Large intestine (tissue), 3 donors: Measurements from ENCODE around the gene SEC61B. TPM values are rescaled to one million over a fixed set of nuclear protein-coding genes. Genes with fewer than 3 reads are reported as not detected.

Source experiments
- DNase-seq, 2 donors: peaks; one replicate each; pipeline versions ENCODE4 v3.0.0 to v3.0.0-alpha.2; 2013
- H3K27ac ChIP-seq: one replicate; pipeline ENCODE4 v1.5.1; 2013; ENCODE audit warnings: low read length
- H3K27me3 ChIP-seq: 2 replicates; pipeline ENCODE4 v1.6.1; 2013; ENCODE audit warnings: low read length; ENCODE audit not compliant: control insufficient read depth, insufficient read depth
- H3K36me3 ChIP-seq: 2 replicates; pipeline ENCODE4 v1.6.1; 2013; ENCODE audit warnings: low read length; ENCODE audit not compliant: control insufficient read depth, insufficient read depth
- H3K4me1 ChIP-seq: one replicate; pipeline ENCODE4 v1.6.1; 2013; ENCODE audit warnings: low read length; ENCODE audit not compliant: control insufficient read depth, insufficient read depth
- H3K4me3 ChIP-seq: one replicate; pipeline ENCODE4 v1.5.1; 2013; ENCODE audit warnings: low read length
- H3K9me3 ChIP-seq: one replicate; pipeline ENCODE4 v1.6.1; 2013; ENCODE audit warnings: mild to moderate bottlenecking, low read depth, low read length, moderate library complexity; ENCODE audit not compliant: control insufficient read depth
- WGBS: methylation state at CpG from one replicate; pipeline ENCODE4 v1.1.5; 2013; ENCODE audit warnings: low lambda C conversion rate; ENCODE audit not compliant: insufficient coverage; 5-methylcytosine and 5-hydroxymethylcytosine counted together
- polyA plus RNA-seq: library from polyadenylated mRNA; unstranded; fragments of 120-200 nt; gene quantifications from one replicate; pipeline ENCODE4 v1.2.1, GENCODE V29; 2013

SEC61B gene
- polyA plus RNA-seq, 1 donor, result 187 TPM

GRCh38 chr9:99181206-99181605 lies 40.9 kb upstream of the SEC61B start:
- WGBS, result no CpG with 5 or more reads among the region's 2 CpGs
- no peaks in the 10 kb centered on the region for H3K9me3 ChIP-seq
- no peaks in the 10 kb centered on the region for H3K27me3 ChIP-seq
- H3K4me3 ChIP-seq, result no peak overlapping the region
- peaks cover 23% of the 10 kb centered on the region for H3K4me1 ChIP-seq
- no peak for DNase-seq
- H3K36me3 ChIP-seq, result no peaks in the 10 kb centered on the region
- no peak overlapping the region for H3K27ac ChIP-seq

- H3K4me3 ChIP-seq, result no peak overlapping the region
- H3K4me1 ChIP-seq, result peaks cover 23% of the 10 kb centered on the region
- no peak overlapping the region for H3K27ac ChIP-seq
- no peaks in the 10 kb centered on the region for H3K9me3 ChIP-seq
- DNase-seq, result no peak
- no CpG with 5 or more reads among the region's 4 CpGs for WGBS
- no peaks in the 10 kb centered on the region for H3K27me3 ChIP-seq
- no peaks in the 10 kb centered on the region for H3K36me3 ChIP-seq
These were observed 40.5 kb upstream of the SEC61B start for GRCh38 chr9:99181621-99182020.

GRCh38 chr9:99182356-99182755 lies 39.7 kb upstream of the SEC61B start:
- no peak for DNase-seq
- no CpG with 5 or more reads among the region's 3 CpGs for WGBS
- H3K27me3 ChIP-seq, result peaks cover 3% of the 10 kb centered on the region
- H3K4me3 ChIP-seq, result no peak overlapping the region
- no peaks in the 10 kb centered on the region for H3K9me3 ChIP-seq
- H3K27ac ChIP-seq, result no peak overlapping the region
- no peaks in the 10 kb centered on the region for H3K36me3 ChIP-seq
- H3K4me1 ChIP-seq, result peaks cover 15% of the 10 kb centered on the region

- Histone ChIP-seq H3K27ac (no peak overlapping the region), H3K27me3 (peaks cover 7% of the 10 kb centered on the region), H3K4me1 (peaks cover 9% of the 10 kb centered on the region), H3K9me3 (no peaks in the 10 kb centered on the region), H3K4me3 (no peak overlapping the region), H3K36me3 (no peaks in the 10 kb centered on the region)
- no CpG with 5 or more reads among the region's 3 CpGs for WGBS
- DNase-seq, result no peak
These were observed 38.5 kb upstream of the SEC61B start for GRCh38 chr9:99183616-99184015.

GRCh38 chr9:99184110-99184474 lies 38.0 kb upstream of the SEC61B start:
- Histone ChIP-seq H3K4me3 (no peak overlapping the region), H3K4me1 (peaks cover 9% of the 10 kb centered on the region), H3K36me3 (no peaks in the 10 kb centered on the region), H3K27me3 (peaks cover 8% of the 10 kb centered on the region), H3K27ac (no peak overlapping the region), H3K9me3 (no peaks in the 10 kb centered on the region)
- DNase-seq, result no peak
- no CpG with 5 or more reads among the region's 10 CpGs for WGBS

- no CpG with 5 or more reads among the region's 29 CpGs for WGBS
- Histone ChIP-seq H3K27ac (no peak overlapping the region), H3K27me3 (peaks cover 11% of the 10 kb centered on the region), H3K9me3 (no peaks in the 10 kb centered on the region), H3K4me3 (no peak overlapping the region), H3K4me1 (peaks cover 9% of the 10 kb centered on the region), H3K36me3 (no peaks in the 10 kb centered on the region)
- DNase-seq, result peak; percentile 77 to 80
These were observed 37.4 kb upstream of the SEC61B start for GRCh38 chr9:99184475-99185347.

- Histone ChIP-seq H3K4me3 (no peak overlapping the region), H3K9me3 (no peaks in the 10 kb centered on the region), H3K27me3 (peaks cover 11% of the 10 kb centered on the region), H3K36me3 (no peaks in the 10 kb centered on the region), H3K27ac (no peak overlapping the region), H3K4me1 (peaks cover 9% of the 10 kb centered on the region)
- no peak for DNase-seq
- 100% methylated on average over 2 of the region's 5 CpGs for WGBS
These were observed 36.8 kb upstream of the SEC61B start for GRCh38 chr9:99185348-99185632.

- Histone ChIP-seq H3K27ac (no peak overlapping the region), H3K36me3 (no peaks in the 10 kb centered on the region), H3K4me3 (no peak overlapping the region), H3K27me3 (peaks cover 11% of the 10 kb centered on the region), H3K9me3 (no peaks in the 10 kb centered on the region), H3K4me1 (peaks cover 3% of the 10 kb centered on the region)
- DNase-seq, result no peak
- no CpG with 5 or more reads among the region's 5 CpGs for WGBS
These were observed 36.1 kb upstream of the SEC61B start for GRCh38 chr9:99185934-99186333.

- H3K9me3 ChIP-seq, result no peaks in the 10 kb centered on the region
- WGBS, result no CpG with 5 or more reads among the region's 4 CpGs
- peaks cover 11% of the 10 kb centered on the region for H3K27me3 ChIP-seq
- no peaks in the 10 kb centered on the region for H3K36me3 ChIP-seq
- no peaks in the 10 kb centered on the region for H3K4me1 ChIP-seq
- no peak overlapping the region for H3K4me3 ChIP-seq
- DNase-seq, result no peak
- no peak overlapping the region for H3K27ac ChIP-seq
These were observed 34.8 kb upstream of the SEC61B start for GRCh38 chr9:99187311-99187710.

GRCh38 chr9:99189186-99189585 lies 32.9 kb upstream of the SEC61B start:
- Histone ChIP-seq H3K4me3 (no peak overlapping the region), H3K27ac (no peak overlapping the region), H3K9me3 (no peaks in the 10 kb centered on the region), H3K27me3 (peaks cover 15% of the 10 kb centered on the region), H3K4me1 (no peaks in the 10 kb centered on the region), H3K36me3 (no peaks in the 10 kb centered on the region)
- no peak for DNase-seq
- 92% methylated on average over 2 of the region's 2 CpGs for WGBS
